Astrocyte (in vitro differentiated cells and primary cell): ENCODE data around the gene MSL2. TPM values are rescaled to one million over a fixed set of nuclear protein-coding genes. Genes with fewer than 3 reads are reported as not detected.

ENCODE experiments used
- DNase-seq: peaks from one replicate; pipeline ENCODE4 v3.0.0-alpha.2; 2010; ENCODE audit warnings: low read depth
- FAIRE-seq: peaks from 2 replicates; lab custom pipeline; 2011; peaks lifted over from hg19 to GRCh38; lab: Jason Lieb, UNC
- H2AFZ ChIP-seq: 2 replicates; pipeline ENCODE4 v1.6.0; 2012; ENCODE audit warnings: low read depth, low read length, inconsistent platforms
- H3K27ac ChIP-seq: 2 replicates; pipeline ENCODE4 v1.5.1; 2011; ENCODE audit warnings: low read depth, low read length, inconsistent platforms
- H3K27me3 ChIP-seq: 2 replicates; pipeline ENCODE4 v1.6.0; 2011; ENCODE audit warnings: low read length, inconsistent platforms; ENCODE audit not compliant: insufficient read depth
- H3K36me3 ChIP-seq: 2 replicates; pipeline ENCODE4 v1.5.1; 2011; ENCODE audit warnings: low read length, inconsistent platforms; ENCODE audit not compliant: insufficient read depth
- H3K4me1 ChIP-seq: 2 replicates; pipeline ENCODE4 v1.5.1; 2011; ENCODE audit warnings: low read length, inconsistent platforms; ENCODE audit not compliant: insufficient read depth
- H3K4me2 ChIP-seq: 2 replicates; pipeline ENCODE4 v1.6.0; 2012; ENCODE audit warnings: low read length, inconsistent platforms
- H3K4me3 ChIP-seq: 2 replicates; pipeline ENCODE4 v1.5.1; 2011; ENCODE audit warnings: low read depth, mild to moderate bottlenecking, low read length, inconsistent platforms; ENCODE audit not compliant: insufficient read depth
- H3K79me2 ChIP-seq: 2 replicates; pipeline ENCODE4 v1.6.0; 2012; ENCODE audit warnings: mild to moderate bottlenecking, low read length, inconsistent platforms; ENCODE audit not compliant: insufficient read depth
- H3K9ac ChIP-seq: 2 replicates; pipeline ENCODE4 v1.6.0; 2012; ENCODE audit warnings: mild to moderate bottlenecking, low read length, inconsistent platforms
- H3K9me3 ChIP-seq: 2 replicates; pipeline ENCODE4 v1.5.1; 2012; ENCODE audit warnings: low read depth, mild to moderate bottlenecking, low read length, inconsistent platforms; ENCODE audit not compliant: insufficient read depth
- H4K20me1 ChIP-seq: 2 replicates; pipeline ENCODE4 v1.6.0; 2012; ENCODE audit warnings: low read length, inconsistent platforms; ENCODE audit not compliant: insufficient read depth
- H3K27ac Mint-ChIP-seq: one replicate; pipeline ENCODE4 v1.8.0; 2021; ENCODE audit warnings: mild to moderate bottlenecking, mixed read lengths; ENCODE audit not compliant: unreplicated experiment
- H3K27me3 Mint-ChIP-seq: one replicate; pipeline ENCODE4 v1.8.0; 2021; ENCODE audit warnings: low read depth, mixed read lengths; ENCODE audit not compliant: unreplicated experiment
- H3K36me3 Mint-ChIP-seq: one replicate; pipeline ENCODE4 v1.8.0; 2021; ENCODE audit warnings: low read depth, mixed read lengths; ENCODE audit not compliant: unreplicated experiment
- H3K4me1 Mint-ChIP-seq: one replicate; pipeline ENCODE4 v1.8.0; 2021; ENCODE audit warnings: low read depth, mixed read lengths; ENCODE audit not compliant: unreplicated experiment
- H3K4me3 Mint-ChIP-seq: one replicate; pipeline ENCODE4 v1.8.0; 2021; ENCODE audit warnings: mild to moderate bottlenecking, moderate library complexity, mixed read lengths; ENCODE audit not compliant: unreplicated experiment
- H3K9me3 Mint-ChIP-seq: one replicate; pipeline ENCODE4 v1.8.0; 2021; ENCODE audit warnings: mild to moderate bottlenecking, mixed read lengths; ENCODE audit not compliant: unreplicated experiment
- EZH2 ChIP-seq: IDR thresholded peaks from 2 replicates; pipeline ENCODE4 v1.6.1; 2012; ENCODE audit warnings: mild to moderate bottlenecking, low read length, inconsistent platforms; ENCODE audit not compliant: insufficient read depth
- total RNA-seq: library from RNA; stranded (reverse); gene quantifications from 2 replicates; pipeline ENCODE4 v1.2.1, GENCODE V29; 2021
- TF ChIP-seq, protein P1 (sequence below): IDR thresholded peaks from 2 replicates; pipeline ENCODE4 v1.5.1; 2011; ENCODE audit warnings: low read depth, mild to moderate bottlenecking, inconsistent platforms, low read length, moderate library complexity; ENCODE audit not compliant: insufficient read depth

The MSL2 gene
- total RNA-seq, 1 donor from 2014 or later = 20.1 TPM

- H3K27ac ChIP-seq = no peak overlapping the region
- H4K20me1 ChIP-seq = peaks cover 97% of the 10 kb centered on the region
- H3K36me3 ChIP-seq = no peaks in the 10 kb centered on the region
- no peaks in the 10 kb centered on the region for H3K9me3 ChIP-seq
- Mint-ChIP-seq H3K4me1 (peaks cover 15% of the 10 kb centered on the region), H3K9me3 (no peaks in the 10 kb centered on the region), H3K36me3 (no peaks in the 10 kb centered on the region), H3K4me3 (no peak overlapping the region), H3K27me3 (no peaks in the 10 kb centered on the region), H3K27ac (no peak overlapping the region)
- TF ChIP-seq, protein P1, sequence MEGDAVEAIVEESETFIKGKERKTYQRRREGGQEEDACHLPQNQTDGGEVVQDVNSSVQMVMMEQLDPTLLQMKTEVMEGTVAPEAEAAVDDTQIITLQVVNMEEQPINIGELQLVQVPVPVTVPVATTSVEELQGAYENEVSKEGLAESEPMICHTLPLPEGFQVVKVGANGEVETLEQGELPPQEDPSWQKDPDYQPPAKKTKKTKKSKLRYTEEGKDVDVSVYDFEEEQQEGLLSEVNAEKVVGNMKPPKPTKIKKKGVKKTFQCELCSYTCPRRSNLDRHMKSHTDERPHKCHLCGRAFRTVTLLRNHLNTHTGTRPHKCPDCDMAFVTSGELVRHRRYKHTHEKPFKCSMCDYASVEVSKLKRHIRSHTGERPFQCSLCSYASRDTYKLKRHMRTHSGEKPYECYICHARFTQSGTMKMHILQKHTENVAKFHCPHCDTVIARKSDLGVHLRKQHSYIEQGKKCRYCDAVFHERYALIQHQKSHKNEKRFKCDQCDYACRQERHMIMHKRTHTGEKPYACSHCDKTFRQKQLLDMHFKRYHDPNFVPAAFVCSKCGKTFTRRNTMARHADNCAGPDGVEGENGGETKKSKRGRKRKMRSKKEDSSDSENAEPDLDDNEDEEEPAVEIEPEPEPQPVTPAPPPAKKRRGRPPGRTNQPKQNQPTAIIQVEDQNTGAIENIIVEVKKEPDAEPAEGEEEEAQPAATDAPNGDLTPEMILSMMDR = no peak
- no peak for TF ChIP-seq EZH2
- H3K79me2 ChIP-seq = peaks cover 99% of the 10 kb centered on the region
- peaks cover 7% of the 10 kb centered on the region for H3K4me1 ChIP-seq
- no peak overlapping the region for H2AFZ ChIP-seq
- H3K4me3 ChIP-seq = no peak overlapping the region
- H3K27me3 ChIP-seq = no peaks in the 10 kb centered on the region
- no peak overlapping the region for H3K4me2 ChIP-seq
- FAIRE-seq (no peak), DNase-seq (no peak)
- H3K9ac ChIP-seq = no peak overlapping the region
Measured at GRCh38 chr3:136181741-136182140, 14.4 kb downstream of the MSL2 start.

GRCh38 chr3:136177876-136178275, 18.3 kb downstream of the MSL2 start:
- no peaks in the 10 kb centered on the region for H3K36me3 ChIP-seq
- H3K27ac Mint-ChIP-seq = no peak overlapping the region
- no peaks in the 10 kb centered on the region for H3K9me3 Mint-ChIP-seq
- FAIRE-seq (no peak), DNase-seq (no peak)
- no peak for TF ChIP-seq EZH2
- TF ChIP-seq, protein P1 = no peak
- no peak overlapping the region for H3K4me3 Mint-ChIP-seq
- no peak overlapping the region for H2AFZ ChIP-seq
- H3K9me3 ChIP-seq = no peaks in the 10 kb centered on the region
- peaks cover 7% of the 10 kb centered on the region for H3K4me1 Mint-ChIP-seq
- H3K27me3 Mint-ChIP-seq = no peaks in the 10 kb centered on the region
- no peaks in the 10 kb centered on the region for H3K27me3 ChIP-seq
- H3K4me2 ChIP-seq = no peak overlapping the region
- no peak overlapping the region for H3K4me3 ChIP-seq
- no peaks in the 10 kb centered on the region for H3K4me1 ChIP-seq
- H3K9ac ChIP-seq = no peak overlapping the region
- H3K27ac ChIP-seq = no peak overlapping the region
- H3K79me2 ChIP-seq = peaks cover 99% of the 10 kb centered on the region
- H4K20me1 ChIP-seq = peaks cover 93% of the 10 kb centered on the region
- H3K36me3 Mint-ChIP-seq = no peaks in the 10 kb centered on the region

GRCh38 chr3:136173939-136174490, 22.1 kb downstream of the MSL2 start:
- Mint-ChIP-seq H3K9me3 (no peaks in the 10 kb centered on the region), H3K27me3 (no peaks in the 10 kb centered on the region), H3K27ac (no peak overlapping the region), H3K36me3 (no peaks in the 10 kb centered on the region), H3K4me3 (no peak overlapping the region), H3K4me1 (peaks cover 7% of the 10 kb centered on the region)
- Histone ChIP-seq H3K4me2 (no peak overlapping the region), H3K27me3 (no peaks in the 10 kb centered on the region), H3K79me2 (peaks cover 100% of the 10 kb centered on the region), H4K20me1 (peaks cover 94% of the 10 kb centered on the region), H3K27ac (no peak overlapping the region), H3K36me3 (no peaks in the 10 kb centered on the region), H3K4me3 (no peak overlapping the region), H3K9ac (no peak overlapping the region), H3K9me3 (no peaks in the 10 kb centered on the region), H3K4me1 (peaks cover 5% of the 10 kb centered on the region), H2AFZ (no peak overlapping the region)
- DNase-seq (no peak), FAIRE-seq (no peak)
- TF ChIP-seq EZH2 = no peak
- TF ChIP-seq, protein P1 = no peak
